Endothelial cell (in vitro differentiated cells): ENCODE data around the gene C1orf159. TPM values are rescaled to one million over a fixed set of nuclear protein-coding genes. Genes with fewer than 3 reads are reported as not detected.

Experiments
- DNase-seq: peaks from one replicate; pipeline ENCODE4 v3.0.0; 2021; ENCODE audit warnings: low spot score
- H3K27ac Mint-ChIP-seq: one replicate; pipeline ENCODE4 v1.8.0; 2021; ENCODE audit warnings: mixed read lengths, inconsistent platforms; ENCODE audit not compliant: unreplicated experiment
- H3K27me3 Mint-ChIP-seq: one replicate; pipeline ENCODE4 v1.8.0; 2021; ENCODE audit warnings: mild to moderate bottlenecking, moderate library complexity, mixed read lengths, inconsistent platforms; ENCODE audit not compliant: unreplicated experiment
- H3K36me3 Mint-ChIP-seq: one replicate; pipeline ENCODE4 v1.8.0; 2021; ENCODE audit warnings: mild to moderate bottlenecking, low read depth, mixed read lengths, inconsistent platforms; ENCODE audit not compliant: unreplicated experiment
- H3K4me1 Mint-ChIP-seq: one replicate; pipeline ENCODE4 v1.8.0; 2021; ENCODE audit warnings: mild to moderate bottlenecking, mixed read lengths, inconsistent platforms; ENCODE audit not compliant: unreplicated experiment
- H3K4me3 Mint-ChIP-seq: one replicate; pipeline ENCODE4 v1.8.0; 2021; ENCODE audit warnings: mild to moderate bottlenecking, mixed read lengths, inconsistent platforms; ENCODE audit not compliant: unreplicated experiment
- H3K9me3 Mint-ChIP-seq: one replicate; pipeline ENCODE4 v1.8.0; 2021; ENCODE audit warnings: mixed read lengths, inconsistent platforms; ENCODE audit not compliant: unreplicated experiment
- total RNA-seq: library from RNA; stranded (reverse); fragmentation: NEBNext Ultra II Directional; extraction: Animal tissue kit (Norgen Biotek cat#: 25700); gene quantifications from one replicate; pipeline ENCODE4 v1.2.1, GENCODE V29; 2021; ENCODE audit not compliant: unreplicated experiment
- TF ChIP-seq, protein P1 (sequence below): fragments of 200-600 bp; sonication (generic); IDR thresholded peaks from one replicate; pipeline ENCODE4 v1.5.0; 2021; ENCODE audit warnings: antibody characterized with exemption; ENCODE audit not compliant: unreplicated experiment

C1orf159 gene
- total RNA-seq, 1 donor from 2014 or later, result 16.6 TPM

DNA sequence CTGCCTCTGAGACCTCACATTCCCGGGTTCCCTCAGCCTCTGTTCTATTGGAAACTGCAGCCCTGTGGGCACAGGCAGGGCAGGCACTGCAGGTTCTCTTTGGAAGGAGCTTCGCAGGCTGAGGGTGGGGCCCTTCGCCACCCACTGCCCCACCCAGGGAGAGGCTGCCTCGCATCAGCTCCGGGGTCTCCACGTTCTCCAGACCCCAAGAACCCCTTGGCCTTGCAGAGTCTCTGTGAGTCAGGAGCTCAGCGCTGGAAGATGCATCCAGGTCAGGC is 8.6 kb upstream of the C1orf159 start:
- Mint-ChIP-seq H3K27me3 (peaks cover 12% of the 10 kb centered on the region), H3K9me3 (no peaks in the 10 kb centered on the region), H3K4me3 (no peak overlapping the region), H3K36me3 (no peaks in the 10 kb centered on the region), H3K27ac (no peak overlapping the region), H3K4me1 (no peaks in the 10 kb centered on the region)
- TF ChIP-seq, protein P1, sequence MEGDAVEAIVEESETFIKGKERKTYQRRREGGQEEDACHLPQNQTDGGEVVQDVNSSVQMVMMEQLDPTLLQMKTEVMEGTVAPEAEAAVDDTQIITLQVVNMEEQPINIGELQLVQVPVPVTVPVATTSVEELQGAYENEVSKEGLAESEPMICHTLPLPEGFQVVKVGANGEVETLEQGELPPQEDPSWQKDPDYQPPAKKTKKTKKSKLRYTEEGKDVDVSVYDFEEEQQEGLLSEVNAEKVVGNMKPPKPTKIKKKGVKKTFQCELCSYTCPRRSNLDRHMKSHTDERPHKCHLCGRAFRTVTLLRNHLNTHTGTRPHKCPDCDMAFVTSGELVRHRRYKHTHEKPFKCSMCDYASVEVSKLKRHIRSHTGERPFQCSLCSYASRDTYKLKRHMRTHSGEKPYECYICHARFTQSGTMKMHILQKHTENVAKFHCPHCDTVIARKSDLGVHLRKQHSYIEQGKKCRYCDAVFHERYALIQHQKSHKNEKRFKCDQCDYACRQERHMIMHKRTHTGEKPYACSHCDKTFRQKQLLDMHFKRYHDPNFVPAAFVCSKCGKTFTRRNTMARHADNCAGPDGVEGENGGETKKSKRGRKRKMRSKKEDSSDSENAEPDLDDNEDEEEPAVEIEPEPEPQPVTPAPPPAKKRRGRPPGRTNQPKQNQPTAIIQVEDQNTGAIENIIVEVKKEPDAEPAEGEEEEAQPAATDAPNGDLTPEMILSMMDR, result no peak
- DNase-seq, result no peak

- no peaks in the 10 kb centered on the region for H3K9me3 Mint-ChIP-seq
- TF ChIP-seq, protein P1, result no peak
- peaks cover 15% of the 10 kb centered on the region for H3K27me3 Mint-ChIP-seq
- no peaks in the 10 kb centered on the region for H3K36me3 Mint-ChIP-seq
- no peak for DNase-seq
- H3K4me3 Mint-ChIP-seq, result peak overlapping the region; percentile 51
- H3K27ac Mint-ChIP-seq, result peak overlapping the region; percentile 48
- no peaks in the 10 kb centered on the region for H3K4me1 Mint-ChIP-seq
Measured at GRCh38 chr1:1123581-1124507, 8.0 kb upstream of the C1orf159 start.

GRCh38 chr1:1122981-1123480 is 7.1 kb upstream of the C1orf159 start:
- Mint-ChIP-seq H3K36me3 (no peaks in the 10 kb centered on the region), H3K27ac (no peak overlapping the region), H3K27me3 (peaks cover 19% of the 10 kb centered on the region), H3K9me3 (no peaks in the 10 kb centered on the region), H3K4me1 (no peaks in the 10 kb centered on the region), H3K4me3 (no peak overlapping the region)
- TF ChIP-seq, protein P1, result no peak
- DNase-seq, result no peak

DNA sequence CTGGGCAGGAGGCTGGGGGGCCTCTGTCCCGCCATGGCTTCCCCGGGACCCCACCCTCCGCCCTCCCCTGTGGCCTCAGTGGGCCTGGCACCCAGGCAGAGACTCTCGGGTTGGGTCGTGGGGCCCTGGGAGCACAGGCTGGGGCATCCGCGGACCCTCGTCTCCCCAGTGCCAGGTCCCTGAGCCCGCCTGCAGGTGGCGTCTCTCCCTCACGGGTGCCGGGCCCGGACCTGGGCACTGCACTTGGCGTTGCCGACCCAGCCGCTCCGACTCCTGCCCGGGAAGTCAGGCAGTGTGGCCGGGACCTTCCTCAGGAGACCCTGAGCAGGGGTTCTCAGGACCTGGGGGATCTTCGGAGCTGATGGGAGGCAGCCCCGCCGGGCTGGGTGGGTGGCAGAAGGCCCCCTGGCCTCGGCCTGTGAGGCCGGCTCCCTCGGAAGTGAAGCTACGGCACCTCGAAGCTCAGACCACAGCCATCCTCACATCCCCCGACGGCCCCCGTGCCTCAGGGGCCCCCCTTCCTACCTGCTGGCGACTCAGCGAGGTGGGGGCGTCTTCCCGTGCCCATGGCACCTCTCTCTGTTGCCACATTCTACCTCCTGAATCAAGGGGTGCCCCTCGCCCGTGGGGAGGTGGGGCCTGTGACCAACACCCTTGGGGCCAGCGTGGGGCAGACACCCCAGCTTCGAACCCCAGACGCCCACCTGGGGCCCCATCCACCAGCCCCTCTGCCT is 6.4 kb upstream of the C1orf159 start:
- TF ChIP-seq, protein P1, result peak; percentile 60
- peaks cover 23% of the 10 kb centered on the region for H3K27me3 Mint-ChIP-seq
- H3K4me1 Mint-ChIP-seq, result no peaks in the 10 kb centered on the region
- no peaks in the 10 kb centered on the region for H3K36me3 Mint-ChIP-seq
- no peak overlapping the region for H3K4me3 Mint-ChIP-seq
- peak; percentile 88 for DNase-seq
- H3K27ac Mint-ChIP-seq, result no peak overlapping the region
- no peaks in the 10 kb centered on the region for H3K9me3 Mint-ChIP-seq
